NB4 (cell line): ENCODE results near the gene MYO18A.

Source experiments
- POLR2A ChIP-seq: IDR thresholded peaks from 2 replicates; pipeline ENCODE4 v1.6.1; 2011; ENCODE audit warnings: mild to moderate bottlenecking; ENCODE audit not compliant: insufficient read length; ENCODE audit errors: extremely low read depth
- TF ChIP-seq, protein P1 (sequence below): IDR thresholded peaks from 2 replicates; pipeline ENCODE4 v1.6.1; 2011; ENCODE audit warnings: low read depth, low read length

DNA sequence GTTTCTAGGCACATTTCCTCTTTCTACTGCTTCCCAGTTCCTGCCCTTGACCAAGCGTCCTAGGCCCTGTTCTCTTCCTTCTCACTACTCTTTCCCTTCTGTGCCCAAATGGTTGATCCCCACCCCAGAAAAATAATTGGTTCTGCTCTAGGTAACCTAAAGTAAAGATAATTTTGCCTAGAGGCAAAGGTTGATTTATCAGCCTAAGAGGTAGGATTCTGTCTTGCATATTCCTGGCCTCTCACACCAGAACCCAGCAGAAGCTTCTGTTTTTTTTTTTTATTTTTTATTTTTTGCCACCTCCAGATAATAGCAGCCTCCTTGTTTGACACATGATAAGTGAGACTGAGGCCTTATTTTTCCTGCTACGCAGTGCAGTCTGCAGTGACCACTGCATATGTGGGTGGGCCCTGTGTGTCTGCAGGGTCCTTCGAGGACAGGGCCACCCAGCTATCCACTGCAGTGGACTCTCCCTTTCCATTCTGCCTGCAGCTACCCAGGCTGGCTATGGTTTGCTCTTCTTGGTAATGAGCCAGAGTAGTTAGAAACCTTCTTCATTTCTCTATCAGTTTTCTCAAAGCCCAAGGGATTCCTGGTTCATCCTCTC lies 136.6 kb downstream of the MYO18A start:
- TF ChIP-seq, protein P1, sequence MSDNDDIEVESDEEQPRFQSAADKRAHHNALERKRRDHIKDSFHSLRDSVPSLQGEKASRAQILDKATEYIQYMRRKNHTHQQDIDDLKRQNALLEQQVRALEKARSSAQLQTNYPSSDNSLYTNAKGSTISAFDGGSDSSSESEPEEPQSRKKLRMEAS: no peak
- no peak for TF ChIP-seq POLR2A
